ENCODE data around the gene DPEP3.
"Not testable (repeated sequence)": the region's sequence is repeated elsewhere in the genome, so short reads cannot be mapped to it uniquely, and the experiment has no call there.

Gene DPEP3

GRCh38 chr16:67943619-67944504 is 36.4 kb downstream of the DPEP3 start, which contains the start of gene LCAT:
LCAT (minus strand) TSS chr16:67944120; CDS start chr16:67944101, 19 bp downstream.
- DNase-seq = no peak

- no peak for DNase-seq
These were observed 37.1 kb downstream of the DPEP3 start for GRCh38 chr16:67943256-67943618.

- DNase-seq = no peak
These were observed 37.6 kb downstream of the DPEP3 start for GRCh38 chr16:67942510-67943255.

GRCh38 chr16:67942200-67942509 is 38.1 kb downstream of the DPEP3 start:
- peak; percentile 55 for DNase-seq

GRCh38 chr16:67941469-67942199 is 38.7 kb downstream of the DPEP3 start:
- no peak for DNase-seq

GRCh38 chr16:67940446-67941089 is 39.7 kb downstream of the DPEP3 start:
- DNase-seq = no peak

GRCh38 chr16:67939507-67940445 is 40.5 kb downstream of the DPEP3 start:
- no peak for DNase-seq

GRCh38 chr16:67937713-67938112 is 42.6 kb downstream of the DPEP3 start:
- DNase-seq = not testable (repeated sequence)

- DNase-seq = peak; percentile 90
These were observed 43.3 kb downstream of the DPEP3 start for GRCh38 chr16:67936880-67937605.

GRCh38 chr16:67936124-67936879 is 44.0 kb downstream of the DPEP3 start, which contains the start of gene PSMB10:
PSMB10 (minus strand) TSS chr16:67936850; CDS start chr16:67936749, 101 bp downstream.
- peak; percentile 61 for DNase-seq

GRCh38 chr16:67935402-67936123 is 44.7 kb downstream of the DPEP3 start:
- peak; percentile 98 for DNase-seq

GRCh38 chr16:67935101-67935401 is 45.2 kb downstream of the DPEP3 start:
- no peak for DNase-seq

- no peak for DNase-seq
These were observed 45.8 kb downstream of the DPEP3 start for GRCh38 chr16:67934306-67935100.

GRCh38 chr16:67933805-67934204 is 46.5 kb downstream of the DPEP3 start:
- no peak for DNase-seq

GRCh38 chr16:67932462-67932840 is 47.8 kb downstream of the DPEP3 start:
- DNase-seq = no peak

- no peak for DNase-seq
These were observed 48.4 kb downstream of the DPEP3 start, which contains the start of gene CTRL for GRCh38 chr16:67931712-67932461. CTRL (minus strand) TSS chr16:67931862; CDS start chr16:67931852, 10 bp downstream.

- DNase-seq = no peak
These were observed 49.6 kb downstream of the DPEP3 start for GRCh38 chr16:67930678-67931211.

GRCh38 chr16:67930191-67930590 is 50.1 kb downstream of the DPEP3 start:
- no peak for DNase-seq
